ENCODE measurements around the gene CLSTN1. TPM values are rescaled to one million over a fixed set of nuclear protein-coding genes. Genes with fewer than 3 reads are reported as not detected.

The CLSTN1 gene
- total and polyA plus RNA-seq, 4 donors, result 3.1 to 13.4 (median 8.8) TPM

DNA sequence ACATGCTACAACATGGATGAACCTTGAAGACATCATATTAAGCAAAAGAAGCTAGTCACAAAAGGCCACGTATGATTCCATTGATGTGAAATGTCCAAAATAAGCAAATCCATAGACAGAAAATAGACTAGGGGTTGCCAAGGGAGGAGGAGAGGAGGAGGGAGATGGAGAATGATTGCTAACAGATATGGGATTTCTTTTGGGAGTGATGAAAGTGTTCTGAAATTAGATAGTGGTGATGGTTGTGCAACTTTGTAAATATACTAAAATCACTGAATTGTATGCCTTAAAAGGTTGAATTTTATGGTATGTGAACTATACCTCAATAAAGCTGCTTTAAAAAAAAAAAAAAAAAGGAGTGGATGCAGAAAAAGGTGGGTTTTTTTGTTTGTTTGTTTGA lies 7.6 kb downstream of the CLSTN1 start (continued):
- TF ChIP-seq, protein P1, sequence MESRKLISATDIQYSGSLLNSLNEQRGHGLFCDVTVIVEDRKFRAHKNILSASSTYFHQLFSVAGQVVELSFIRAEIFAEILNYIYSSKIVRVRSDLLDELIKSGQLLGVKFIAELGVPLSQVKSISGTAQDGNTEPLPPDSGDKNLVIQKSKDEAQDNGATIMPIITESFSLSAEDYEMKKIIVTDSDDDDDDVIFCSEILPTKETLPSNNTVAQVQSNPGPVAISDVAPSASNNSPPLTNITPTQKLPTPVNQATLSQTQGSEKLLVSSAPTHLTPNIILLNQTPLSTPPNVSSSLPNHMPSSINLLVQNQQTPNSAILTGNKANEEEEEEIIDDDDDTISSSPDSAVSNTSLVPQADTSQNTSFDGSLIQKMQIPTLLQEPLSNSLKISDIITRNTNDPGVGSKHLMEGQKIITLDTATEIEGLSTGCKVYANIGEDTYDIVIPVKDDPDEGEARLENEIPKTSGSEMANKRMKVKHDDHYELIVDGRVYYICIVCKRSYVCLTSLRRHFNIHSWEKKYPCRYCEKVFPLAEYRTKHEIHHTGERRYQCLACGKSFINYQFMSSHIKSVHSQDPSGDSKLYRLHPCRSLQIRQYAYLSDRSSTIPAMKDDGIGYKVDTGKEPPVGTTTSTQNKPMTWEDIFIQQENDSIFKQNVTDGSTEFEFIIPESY (IDR thresholded peaks at IDR 0.05), result no peak

DNA sequence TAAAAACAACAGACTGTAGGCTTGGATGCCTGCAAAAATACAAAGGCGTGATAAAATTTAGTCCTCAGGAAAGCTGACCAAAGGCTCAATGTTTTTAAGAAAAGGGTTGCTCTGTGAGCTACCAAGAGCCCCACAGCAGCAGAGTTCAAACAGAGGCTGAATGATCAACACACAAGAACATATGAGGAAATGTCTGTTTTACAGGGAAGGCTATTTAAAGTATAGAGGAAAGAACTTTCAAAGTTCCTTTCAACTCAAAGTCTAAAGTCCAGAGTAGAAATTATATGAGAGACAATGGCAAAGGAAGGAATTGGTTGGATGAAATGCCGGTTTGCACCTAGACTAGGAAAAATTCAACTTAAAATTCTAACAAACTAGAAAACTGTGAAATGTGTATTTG lies 8.6 kb downstream of the CLSTN1 start:
- Histone ChIP-seq H3K36me3 (ENCODE audit: control insufficient read depth in 4 of 4, insufficient read depth in 3 of 4, low read depth in 1 of 4, low read length in 3 of 4) (no peaks in the 10 kb centered on the region), H3K27ac (ENCODE audit: low read depth in 1 of 2, low read length in 2 of 2) (no peak overlapping the region)
- WGBS, result 84% methylated on average over 2 of the region's 2 CpGs

GRCh38 chr1:9814619-9815018 lies 9.1 kb downstream of the CLSTN1 start:
- no peak for DNase-seq (ENCODE audit: low spot score)
- TF ChIP-seq TAF1 (conservative IDR thresholded peaks at IDR 0.05), result no peak
- no peak for TF ChIP-seq JUND (IDR thresholded peaks at IDR 0.05)
- no peak for TF ChIP-seq ATF3 (IDR thresholded peaks at IDR 0.05)
- no peak for TF ChIP-seq NR2F2 (IDR thresholded peaks at IDR 0.05)
- TF ChIP-seq FOXA1 (IDR thresholded peaks at IDR 0.05), result no peak
- no peak for TF ChIP-seq MAX (IDR thresholded peaks at IDR 0.05)
- no peak for TF ChIP-seq HNF4A (conservative IDR thresholded peaks at IDR 0.05)
- TF ChIP-seq SP1 (IDR thresholded peaks at IDR 0.05), result no peak
- no peak for TF ChIP-seq EGR1 (IDR thresholded peaks at IDR 0.05; ENCODE audit: low read depth in 2 of 2)
- TF ChIP-seq, protein P2, sequence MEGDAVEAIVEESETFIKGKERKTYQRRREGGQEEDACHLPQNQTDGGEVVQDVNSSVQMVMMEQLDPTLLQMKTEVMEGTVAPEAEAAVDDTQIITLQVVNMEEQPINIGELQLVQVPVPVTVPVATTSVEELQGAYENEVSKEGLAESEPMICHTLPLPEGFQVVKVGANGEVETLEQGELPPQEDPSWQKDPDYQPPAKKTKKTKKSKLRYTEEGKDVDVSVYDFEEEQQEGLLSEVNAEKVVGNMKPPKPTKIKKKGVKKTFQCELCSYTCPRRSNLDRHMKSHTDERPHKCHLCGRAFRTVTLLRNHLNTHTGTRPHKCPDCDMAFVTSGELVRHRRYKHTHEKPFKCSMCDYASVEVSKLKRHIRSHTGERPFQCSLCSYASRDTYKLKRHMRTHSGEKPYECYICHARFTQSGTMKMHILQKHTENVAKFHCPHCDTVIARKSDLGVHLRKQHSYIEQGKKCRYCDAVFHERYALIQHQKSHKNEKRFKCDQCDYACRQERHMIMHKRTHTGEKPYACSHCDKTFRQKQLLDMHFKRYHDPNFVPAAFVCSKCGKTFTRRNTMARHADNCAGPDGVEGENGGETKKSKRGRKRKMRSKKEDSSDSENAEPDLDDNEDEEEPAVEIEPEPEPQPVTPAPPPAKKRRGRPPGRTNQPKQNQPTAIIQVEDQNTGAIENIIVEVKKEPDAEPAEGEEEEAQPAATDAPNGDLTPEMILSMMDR (IDR thresholded peaks at IDR 0.05; ENCODE audit: low read depth, low read length, missing input control), result no peak
- TF ChIP-seq YY1 (IDR thresholded peaks at IDR 0.05), result no peak

More for the DNA sequence above, 8.6 kb downstream of the CLSTN1 start:
- TF ChIP-seq TAF1 (conservative IDR thresholded peaks at IDR 0.05), result no peak
- TF ChIP-seq GABPA (IDR thresholded peaks at IDR 0.05 in 1 of 2, conservative IDR thresholded peaks at IDR 0.05 in 1 of 2), result no peak
- no peak for TF ChIP-seq ATF3 (IDR thresholded peaks at IDR 0.05)
- TF ChIP-seq EGR1 (IDR thresholded peaks at IDR 0.05; ENCODE audit: low read depth in 2 of 2), result no peak
- no peak for TF ChIP-seq HNF4A (conservative IDR thresholded peaks at IDR 0.05)
- TF ChIP-seq RXRA (IDR thresholded peaks at IDR 0.05), result no peak
- TF ChIP-seq YY1 (IDR thresholded peaks at IDR 0.05), result no peak
- TF ChIP-seq JUND (IDR thresholded peaks at IDR 0.05), result no peak
- TF ChIP-seq, protein P2 (IDR thresholded peaks at IDR 0.05; ENCODE audit: low read depth, low read length, missing input control), result no peak
- TF ChIP-seq NR2F2 (IDR thresholded peaks at IDR 0.05), result no peak
- TF ChIP-seq, protein P3, sequence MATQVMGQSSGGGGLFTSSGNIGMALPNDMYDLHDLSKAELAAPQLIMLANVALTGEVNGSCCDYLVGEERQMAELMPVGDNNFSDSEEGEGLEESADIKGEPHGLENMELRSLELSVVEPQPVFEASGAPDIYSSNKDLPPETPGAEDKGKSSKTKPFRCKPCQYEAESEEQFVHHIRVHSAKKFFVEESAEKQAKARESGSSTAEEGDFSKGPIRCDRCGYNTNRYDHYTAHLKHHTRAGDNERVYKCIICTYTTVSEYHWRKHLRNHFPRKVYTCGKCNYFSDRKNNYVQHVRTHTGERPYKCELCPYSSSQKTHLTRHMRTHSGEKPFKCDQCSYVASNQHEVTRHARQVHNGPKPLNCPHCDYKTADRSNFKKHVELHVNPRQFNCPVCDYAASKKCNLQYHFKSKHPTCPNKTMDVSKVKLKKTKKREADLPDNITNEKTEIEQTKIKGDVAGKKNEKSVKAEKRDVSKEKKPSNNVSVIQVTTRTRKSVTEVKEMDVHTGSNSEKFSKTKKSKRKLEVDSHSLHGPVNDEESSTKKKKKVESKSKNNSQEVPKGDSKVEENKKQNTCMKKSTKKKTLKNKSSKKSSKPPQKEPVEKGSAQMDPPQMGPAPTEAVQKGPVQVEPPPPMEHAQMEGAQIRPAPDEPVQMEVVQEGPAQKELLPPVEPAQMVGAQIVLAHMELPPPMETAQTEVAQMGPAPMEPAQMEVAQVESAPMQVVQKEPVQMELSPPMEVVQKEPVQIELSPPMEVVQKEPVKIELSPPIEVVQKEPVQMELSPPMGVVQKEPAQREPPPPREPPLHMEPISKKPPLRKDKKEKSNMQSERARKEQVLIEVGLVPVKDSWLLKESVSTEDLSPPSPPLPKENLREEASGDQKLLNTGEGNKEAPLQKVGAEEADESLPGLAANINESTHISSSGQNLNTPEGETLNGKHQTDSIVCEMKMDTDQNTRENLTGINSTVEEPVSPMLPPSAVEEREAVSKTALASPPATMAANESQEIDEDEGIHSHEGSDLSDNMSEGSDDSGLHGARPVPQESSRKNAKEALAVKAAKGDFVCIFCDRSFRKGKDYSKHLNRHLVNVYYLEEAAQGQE (IDR thresholded peaks at IDR 0.05), result no peak
- Histone ChIP-seq H3K9me3 (ENCODE audit: control insufficient read depth in 4 of 4, low read length in 3 of 4) (no peaks in the 10 kb centered on the region), H3K27me3 (ENCODE audit: control insufficient read depth in 4 of 4, insufficient read depth in 4 of 4, low read length in 3 of 4) (no peaks in the 10 kb centered on the region), H3K4me3 (ENCODE audit: low read depth in 1 of 3, low read length in 3 of 3) (no peak overlapping the region), H3K4me1 (ENCODE audit: control insufficient read depth in 4 of 4, insufficient read depth in 4 of 4, low read length in 3 of 4) (no peaks in the 10 kb centered on the region), H3K9ac (ENCODE audit: low read depth in 1 of 2, low read length in 2 of 2) (no peak overlapping the region)
- no peak for DNase-seq (ENCODE audit: low spot score)

More at GRCh38 chr1:9814619-9815018, 9.1 kb downstream of the CLSTN1 start:
- WGBS, result 96% methylated on average over 6 of the region's 6 CpGs
- Histone ChIP-seq H3K27me3 (ENCODE audit: control insufficient read depth in 4 of 4, insufficient read depth in 4 of 4, low read length in 3 of 4) (no peaks in the 10 kb centered on the region), H3K36me3 (ENCODE audit: control insufficient read depth in 4 of 4, insufficient read depth in 3 of 4, low read depth in 1 of 4, low read length in 3 of 4) (no peaks in the 10 kb centered on the region), H3K4me3 (ENCODE audit: low read depth in 1 of 3, low read length in 3 of 3) (no peak overlapping the region), H3K4me1 (ENCODE audit: control insufficient read depth in 4 of 4, insufficient read depth in 4 of 4, low read length in 3 of 4) (no peaks in the 10 kb centered on the region), H3K27ac (ENCODE audit: low read depth in 1 of 2, low read length in 2 of 2) (no peak overlapping the region), H3K9me3 (ENCODE audit: control insufficient read depth in 4 of 4, low read length in 3 of 4) (no peaks in the 10 kb centered on the region), H3K9ac (ENCODE audit: low read depth in 1 of 2, low read length in 2 of 2) (no peak overlapping the region)

Data from liver (tissue), 9 donors.